HG02943 (cell line): ENCODE data around the gene GPN2.
"Not testable (repeated sequence)": the region's sequence is repeated elsewhere in the genome, so short reads cannot be mapped to it uniquely, and the experiment has no call there.

Source experiments
- ATAC-seq: cut with Tn5 transposase; IDR thresholded peaks from one replicate; pipeline ENCODE4 v1.9.1; 2021; ENCODE audit warnings: mild to moderate bottlenecking, low read depth, moderate library complexity; ENCODE audit not compliant: unreplicated experiment

Gene GPN2

DNA sequence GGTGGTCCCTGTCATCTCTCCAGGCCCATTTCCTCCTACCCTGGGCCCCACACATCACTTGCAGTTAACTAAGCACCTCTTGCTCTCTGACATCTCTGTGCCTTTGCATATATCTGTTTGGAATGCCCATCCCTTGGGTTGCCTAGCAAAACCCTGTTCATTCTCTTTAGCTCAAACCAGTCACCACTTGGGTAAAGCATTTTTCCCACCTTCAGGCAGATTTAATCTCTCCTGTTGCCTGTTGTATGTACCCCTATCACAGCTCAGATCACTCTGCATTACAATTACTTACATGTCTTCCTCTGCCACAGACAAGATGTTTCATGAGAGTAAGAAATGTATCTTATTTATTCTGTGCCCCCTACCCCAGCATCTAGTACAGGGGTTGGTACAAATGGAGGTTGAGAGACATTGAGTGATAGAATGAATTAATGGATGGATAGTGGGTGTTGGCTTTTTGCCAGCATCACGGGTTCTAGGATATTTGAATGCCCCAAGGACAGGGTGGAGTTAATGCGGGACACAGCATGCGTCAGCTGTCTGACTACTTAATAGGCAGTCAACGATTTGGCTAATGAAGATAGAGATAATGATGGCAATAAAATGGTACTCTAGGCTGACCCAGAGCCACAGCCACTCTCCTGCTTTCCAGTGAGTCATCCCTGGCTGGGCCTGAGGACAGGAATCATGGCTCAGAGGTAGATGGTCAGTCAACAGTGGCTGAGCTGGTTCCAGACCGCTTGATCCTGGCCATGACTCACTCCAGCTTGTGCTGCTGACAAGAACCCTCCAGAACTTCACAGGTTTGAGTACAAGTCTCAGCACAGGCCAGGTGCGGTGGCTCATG is 17.2 kb upstream of the GPN2 start:
- no peak for ATAC-seq

- ATAC-seq = no peak
These were observed 10.9 kb upstream of the GPN2 start for GRCh38 chr1:26900815-26901511.

DNA sequence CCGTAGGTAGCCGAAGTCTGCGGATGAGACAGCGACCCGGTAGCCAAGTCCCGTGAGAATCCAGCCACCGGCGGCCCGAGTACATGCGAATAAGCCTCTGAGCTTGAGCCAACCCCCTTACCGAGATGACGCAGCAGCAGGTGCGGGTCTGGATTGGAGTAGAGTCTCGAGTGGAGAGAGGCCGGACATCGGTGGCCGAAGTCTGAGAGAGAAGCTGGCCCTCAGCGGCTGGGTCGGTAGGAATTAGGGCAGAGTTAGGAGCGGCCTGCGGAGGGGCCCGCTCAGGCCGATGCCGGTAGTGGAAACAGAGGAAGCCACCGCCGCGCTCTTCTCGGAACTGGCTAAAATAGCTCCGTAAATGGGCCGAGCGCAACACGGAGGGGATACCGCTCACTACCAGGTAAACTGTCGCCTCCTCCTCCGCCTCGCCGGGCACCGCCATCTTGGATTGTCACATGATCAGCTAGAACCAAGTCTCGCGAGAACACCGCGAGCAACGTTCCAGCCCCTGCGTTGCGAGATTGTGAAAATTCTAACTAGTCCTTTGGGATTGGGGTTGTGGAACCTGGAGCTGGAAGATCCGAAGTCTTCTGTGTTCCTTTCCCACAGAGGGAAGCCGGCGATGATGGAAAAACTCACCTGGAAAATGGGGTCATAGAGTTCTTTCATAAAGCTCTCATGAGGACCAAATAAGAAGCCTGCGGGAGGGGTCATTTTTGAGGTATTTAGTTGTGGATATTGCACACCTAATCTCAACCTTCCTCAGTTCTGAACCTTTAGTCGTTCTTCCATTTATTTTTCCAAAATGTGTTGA is 10.1 kb upstream of the GPN2 start, which contains the start of gene GPATCH3:
Gene GPATCH3 (minus strand): TSS at position 467 of the 814 bp plus-strand sequence. CDS start 25 bp downstream, at position 442.
- ATAC-seq = no peak

DNA sequence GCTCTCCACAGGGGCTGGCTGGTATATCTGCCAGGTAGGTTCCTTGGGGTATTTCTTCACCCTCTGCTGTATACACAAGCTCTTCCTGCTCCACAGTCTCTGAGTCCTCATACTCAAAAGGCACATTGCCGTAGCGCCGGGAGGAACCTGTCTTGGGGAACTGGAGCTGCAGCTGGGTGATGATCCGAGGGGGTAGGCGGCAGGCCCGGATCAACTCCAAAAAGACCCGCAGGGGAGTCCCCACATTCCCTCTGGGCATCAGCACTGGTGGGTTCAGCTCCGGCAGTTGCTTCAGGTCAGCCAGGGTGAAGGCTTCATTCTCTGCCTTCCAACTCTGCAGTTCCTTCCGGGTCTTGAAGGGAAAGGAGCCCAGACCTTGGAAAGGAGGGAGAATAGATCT is 7.3 kb upstream of the GPN2 start:
- no peak for ATAC-seq

- ATAC-seq = no peak
These were observed 4.2 kb upstream of the GPN2 start for GRCh38 chr1:26894263-26894662.

- peak; percentile 28 for ATAC-seq
These were observed 349 bp upstream of the GPN2 start for GRCh38 chr1:26890467-26890796.

- no peak for ATAC-seq
These were observed 1.9 kb downstream of the GPN2 start for GRCh38 chr1:26888231-26888630.

DNA sequence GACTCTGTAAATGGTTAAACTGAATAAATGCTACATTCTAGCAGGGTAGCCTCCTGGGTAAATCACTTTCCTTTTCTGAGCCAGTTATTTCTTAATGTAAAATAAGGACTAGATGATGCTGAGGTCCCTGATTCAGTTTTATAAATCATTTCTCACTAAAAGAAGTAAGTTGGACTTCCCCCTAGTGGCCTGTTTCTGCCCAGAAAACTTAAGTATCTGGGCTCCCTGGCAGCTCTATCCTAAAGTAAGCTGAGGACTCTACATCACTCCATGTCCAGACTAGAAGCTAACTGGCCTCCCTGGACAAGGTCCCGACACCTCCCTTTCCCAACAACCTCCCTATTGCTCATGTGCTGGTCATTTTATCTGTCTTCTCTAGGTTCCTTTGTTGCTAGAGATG is 3.0 kb downstream of the GPN2 start:
- ATAC-seq = no peak

GRCh38 chr1:26882696-26883463 is 7.2 kb downstream of the GPN2 start:
- no peak for ATAC-seq

DNA sequence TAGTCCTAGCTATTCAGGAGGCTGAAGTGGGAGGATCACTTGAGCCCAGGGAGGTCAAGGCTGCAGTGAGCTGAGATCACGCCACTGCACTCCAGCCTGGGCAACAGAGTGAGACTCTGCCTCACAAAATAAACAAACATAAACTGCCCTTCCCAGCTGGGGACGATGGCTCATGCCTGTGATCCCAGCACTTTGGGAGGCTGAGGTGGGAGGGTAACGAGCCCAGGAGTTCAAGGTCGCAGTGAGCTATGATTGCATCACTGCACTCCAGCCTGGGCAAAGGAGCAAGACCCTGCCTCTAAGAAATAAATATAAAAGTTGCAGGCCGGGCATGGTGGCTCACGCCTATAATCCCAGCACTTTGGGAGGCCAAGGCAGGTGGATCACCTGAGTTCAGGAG is 8.5 kb downstream of the GPN2 start:
- ATAC-seq = not testable (repeated sequence)

GRCh38 chr1:26879793-26880192 is 10.3 kb downstream of the GPN2 start:
- ATAC-seq = no peak

- no peak for ATAC-seq
These were observed 12.8 kb downstream of the GPN2 start for GRCh38 chr1:26877326-26877725.

GRCh38 chr1:26874896-26875295 is 15.2 kb downstream of the GPN2 start:
- no peak for ATAC-seq

DNA sequence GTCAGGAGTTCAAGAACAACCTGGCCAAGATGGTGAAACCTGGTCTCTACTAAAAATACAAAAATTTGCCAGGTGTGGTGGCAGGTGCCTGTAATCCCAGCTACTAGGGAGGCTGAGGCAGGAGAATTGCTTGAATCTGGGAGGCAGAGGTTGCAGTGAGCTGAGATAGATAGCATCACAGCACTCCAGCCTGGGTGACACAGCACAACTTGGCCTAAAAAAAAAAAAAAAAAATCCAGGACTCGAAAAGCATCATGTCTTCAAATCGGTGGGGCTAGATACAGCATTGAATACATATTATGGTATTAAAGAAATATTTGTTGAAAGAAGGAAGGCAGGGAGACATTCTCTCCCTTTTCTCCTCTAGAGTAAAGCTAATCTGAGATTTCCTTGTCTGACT is 17.0 kb downstream of the GPN2 start:
- not testable (repeated sequence) for ATAC-seq

- ATAC-seq = peak; percentile 89
These were observed 25.2 kb downstream of the GPN2 start for GRCh38 chr1:26864610-26865480.

GRCh38 chr1:26863685-26864077 is 26.4 kb downstream of the GPN2 start:
- no peak for ATAC-seq

GRCh38 chr1:26862781-26863684 is 27.1 kb downstream of the GPN2 start, which contains the start of gene SFN:
Gene SFN (plus strand): TSS chr1:26863149. CDS start chr1:26863213, 64 bp downstream.
- no peak for ATAC-seq

DNA sequence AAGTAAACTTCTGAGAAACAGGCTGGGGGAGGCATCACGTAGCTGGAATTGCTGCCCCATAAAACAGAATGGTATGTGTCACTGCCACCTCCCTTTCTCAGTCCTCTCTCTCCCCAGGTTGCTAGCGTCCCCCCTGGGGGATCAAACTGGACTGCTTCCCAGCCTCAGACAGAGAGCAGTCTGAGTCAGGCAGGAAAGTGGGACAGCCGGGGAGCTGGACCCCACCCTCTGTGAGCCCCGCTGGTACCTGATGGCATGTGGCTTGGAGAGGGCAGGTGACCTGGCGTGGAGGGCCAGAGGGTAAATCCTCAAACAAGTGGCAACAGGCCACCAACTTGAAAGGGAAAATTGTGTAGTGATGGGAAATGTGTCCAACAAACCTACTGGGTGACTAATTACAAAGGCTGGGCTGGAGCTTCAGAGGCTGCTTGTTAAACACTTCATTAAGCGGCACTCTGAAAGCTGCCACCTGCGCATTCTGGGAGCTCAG is 28.1 kb downstream of the GPN2 start:
- no peak for ATAC-seq
